GM12873 (cell line): ENCODE measurements around the gene SUPT6H.

Source experiments
- TF ChIP-seq, protein P1 (sequence below): IDR thresholded peaks from 2 replicates; pipeline ENCODE4 v1.5.1; 2012; ENCODE audit warnings: low read depth, mild to moderate bottlenecking, moderate library complexity, low read length, control low read depth; ENCODE audit not compliant: insufficient read depth; ENCODE audit errors: missing control alignments

SUPT6H gene

GRCh38 chr17:28682655-28683054, 20.6 kb downstream of the SUPT6H start:
- TF ChIP-seq, protein P1, sequence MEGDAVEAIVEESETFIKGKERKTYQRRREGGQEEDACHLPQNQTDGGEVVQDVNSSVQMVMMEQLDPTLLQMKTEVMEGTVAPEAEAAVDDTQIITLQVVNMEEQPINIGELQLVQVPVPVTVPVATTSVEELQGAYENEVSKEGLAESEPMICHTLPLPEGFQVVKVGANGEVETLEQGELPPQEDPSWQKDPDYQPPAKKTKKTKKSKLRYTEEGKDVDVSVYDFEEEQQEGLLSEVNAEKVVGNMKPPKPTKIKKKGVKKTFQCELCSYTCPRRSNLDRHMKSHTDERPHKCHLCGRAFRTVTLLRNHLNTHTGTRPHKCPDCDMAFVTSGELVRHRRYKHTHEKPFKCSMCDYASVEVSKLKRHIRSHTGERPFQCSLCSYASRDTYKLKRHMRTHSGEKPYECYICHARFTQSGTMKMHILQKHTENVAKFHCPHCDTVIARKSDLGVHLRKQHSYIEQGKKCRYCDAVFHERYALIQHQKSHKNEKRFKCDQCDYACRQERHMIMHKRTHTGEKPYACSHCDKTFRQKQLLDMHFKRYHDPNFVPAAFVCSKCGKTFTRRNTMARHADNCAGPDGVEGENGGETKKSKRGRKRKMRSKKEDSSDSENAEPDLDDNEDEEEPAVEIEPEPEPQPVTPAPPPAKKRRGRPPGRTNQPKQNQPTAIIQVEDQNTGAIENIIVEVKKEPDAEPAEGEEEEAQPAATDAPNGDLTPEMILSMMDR, result no peak

- TF ChIP-seq, protein P1, result no peak
Observed at GRCh38 chr17:28684963-28685362, 23.0 kb downstream of the SUPT6H start.

GRCh38 chr17:28685366-28685765, 23.4 kb downstream of the SUPT6H start:
- TF ChIP-seq, protein P1, result no peak

- TF ChIP-seq, protein P1, result no peak
Observed at GRCh38 chr17:28686296-28686695, 24.3 kb downstream of the SUPT6H start.

DNA sequence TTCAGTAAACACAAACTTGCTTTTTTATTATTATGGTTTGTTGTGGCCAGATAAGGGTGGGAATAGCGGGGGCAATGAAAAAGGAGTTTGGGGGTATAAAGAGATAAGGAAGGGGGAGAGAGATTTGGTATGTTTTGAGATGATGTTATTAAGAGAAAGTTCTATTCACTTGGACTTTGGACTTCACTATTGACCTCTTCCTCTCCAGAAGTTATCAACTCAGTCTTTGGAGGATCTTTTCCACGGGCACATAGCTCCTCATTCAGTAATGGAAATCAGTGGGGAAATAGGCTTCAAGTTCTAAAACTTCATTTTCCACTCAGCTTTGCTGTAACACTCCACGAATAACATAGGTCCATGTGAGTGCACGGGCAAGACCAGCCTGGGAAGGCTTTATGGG, 26.5 kb downstream of the SUPT6H start:
- TF ChIP-seq, protein P1, result no peak

- TF ChIP-seq, protein P1, result no peak
Observed at GRCh38 chr17:28689011-28689410, 27.0 kb downstream of the SUPT6H start.

GRCh38 chr17:28693869-28694268, 31.9 kb downstream of the SUPT6H start:
- TF ChIP-seq, protein P1, result no peak
